Mononuclear cell (primary cell): Measurements from ENCODE around the gene SF3A2. TPM values are rescaled to one million over a fixed set of nuclear protein-coding genes. Genes with fewer than 3 reads are reported as not detected.

Experiments used
- H3K27me3 ChIP-seq: 2 replicates; pipeline ENCODE4 v1.6.0; 2011; ENCODE audit warnings: low read length, control low read depth; ENCODE audit not compliant: insufficient read depth
- H3K4me1 ChIP-seq: 2 replicates; pipeline ENCODE4 v1.5.1; 2011; ENCODE audit warnings: mild to moderate bottlenecking, low read length, control low read depth; ENCODE audit not compliant: insufficient read depth
- H3K4me3 ChIP-seq: 2 replicates; pipeline ENCODE4 v1.5.1; 2011; ENCODE audit warnings: mild to moderate bottlenecking, low read length, moderate library complexity
- H3K9me3 ChIP-seq: 2 replicates; pipeline ENCODE4 v1.5.1; 2011; ENCODE audit warnings: low read depth, mild to moderate bottlenecking, control low read depth, low read length
- total RNA-seq: library from RNA; depleted of rRNA; stranded (reverse); fragments of >200 nt; gene quantifications from one replicate; pipeline ENCODE4 v1.2.3, GENCODE V29; 2012

The SF3A2 gene
- total RNA-seq, 1 donor, result 68.1 TPM

GRCh38 chr19:2249010-2249866, 12.6 kb downstream of the SF3A2 start, which contains the start of gene AMH:
Gene AMH, plus strand, starts transcription at chr19:2249323. Its CDS starts 10 bp downstream, at chr19:2249333.
- H3K9me3 ChIP-seq, result no peaks in the 10 kb centered on the region
- H3K4me3 ChIP-seq, result no peak within 1 kb of the TSS
- peaks cover 33% of the 10 kb centered on the region for H3K27me3 ChIP-seq
- peaks cover 41% of the 10 kb centered on the region for H3K4me1 ChIP-seq

GRCh38 chr19:2249880-2250765, 13.5 kb downstream of the SF3A2 start:
- Histone ChIP-seq H3K9me3 (no peaks in the 10 kb centered on the region), H3K4me3 (no peak overlapping the region), H3K4me1 (peaks cover 41% of the 10 kb centered on the region), H3K27me3 (peaks cover 33% of the 10 kb centered on the region)

- Histone ChIP-seq H3K27me3 (peaks cover 33% of the 10 kb centered on the region), H3K9me3 (no peaks in the 10 kb centered on the region), H3K4me3 (no peak overlapping the region), H3K4me1 (peaks cover 41% of the 10 kb centered on the region)
Observed at GRCh38 chr19:2250766-2251105, 14.1 kb downstream of the SF3A2 start.

- no peak overlapping the region for H3K4me3 ChIP-seq
- peaks cover 41% of the 10 kb centered on the region for H3K4me1 ChIP-seq
- peaks cover 33% of the 10 kb centered on the region for H3K27me3 ChIP-seq
- H3K9me3 ChIP-seq, result no peaks in the 10 kb centered on the region
Observed at GRCh38 chr19:2251106-2252054, 14.8 kb downstream of the SF3A2 start.

GRCh38 chr19:2252055-2252796, 15.6 kb downstream of the SF3A2 start:
- H3K4me1 ChIP-seq, result peaks cover 47% of the 10 kb centered on the region
- no peaks in the 10 kb centered on the region for H3K9me3 ChIP-seq
- H3K4me3 ChIP-seq, result no peak overlapping the region
- H3K27me3 ChIP-seq, result peaks cover 33% of the 10 kb centered on the region

- Histone ChIP-seq H3K9me3 (no peaks in the 10 kb centered on the region), H3K4me3 (peak overlapping the region; percentile 13), H3K27me3 (peaks cover 33% of the 10 kb centered on the region), H3K4me1 (peaks cover 53% of the 10 kb centered on the region)
Observed at GRCh38 chr19:2252797-2253105, 16.1 kb downstream of the SF3A2 start.

GRCh38 chr19:2253106-2254063, 16.8 kb downstream of the SF3A2 start:
- H3K9me3 ChIP-seq, result no peaks in the 10 kb centered on the region
- peaks cover 33% of the 10 kb centered on the region for H3K27me3 ChIP-seq
- peaks cover 55% of the 10 kb centered on the region for H3K4me1 ChIP-seq
- peak overlapping the region; percentile 24 for H3K4me3 ChIP-seq

- peaks cover 33% of the 10 kb centered on the region for H3K27me3 ChIP-seq
- peaks cover 61% of the 10 kb centered on the region for H3K4me1 ChIP-seq
- H3K9me3 ChIP-seq, result no peaks in the 10 kb centered on the region
- no peak overlapping the region for H3K4me3 ChIP-seq
Observed at GRCh38 chr19:2254064-2254872, 17.6 kb downstream of the SF3A2 start.

- Histone ChIP-seq H3K4me1 (peaks cover 67% of the 10 kb centered on the region), H3K4me3 (no peak overlapping the region), H3K9me3 (no peaks in the 10 kb centered on the region), H3K27me3 (peaks cover 27% of the 10 kb centered on the region)
Observed at GRCh38 chr19:2255112-2255845, 18.7 kb downstream of the SF3A2 start.

- no peak within 1 kb of the TSS for H3K4me3 ChIP-seq
- peaks cover 64% of the 10 kb centered on the region for H3K4me1 ChIP-seq
- H3K27me3 ChIP-seq, result peaks cover 20% of the 10 kb centered on the region
- no peaks in the 10 kb centered on the region for H3K9me3 ChIP-seq
Observed at GRCh38 chr19:2255982-2256685, 19.5 kb downstream of the SF3A2 start, which contains the start of gene JSRP1. Gene JSRP1, minus strand, starts transcription at chr19:2256417. Its CDS starts 1,103 bp downstream, at chr19:2255314.

GRCh38 chr19:2259336-2259735, 22.7 kb downstream of the SF3A2 start:
- H3K4me1 ChIP-seq, result peaks cover 60% of the 10 kb centered on the region
- no peaks in the 10 kb centered on the region for H3K9me3 ChIP-seq
- H3K4me3 ChIP-seq, result no peak overlapping the region
- H3K27me3 ChIP-seq, result no peaks in the 10 kb centered on the region
